ENCODE data around the gene RUNX1. TPM values are rescaled to one million over a fixed set of nuclear protein-coding genes. Genes with fewer than 3 reads are reported as not detected.

RUNX1 gene
- total RNA-seq, 1 donor from 2014 or later: 18.7 TPM

DNA sequence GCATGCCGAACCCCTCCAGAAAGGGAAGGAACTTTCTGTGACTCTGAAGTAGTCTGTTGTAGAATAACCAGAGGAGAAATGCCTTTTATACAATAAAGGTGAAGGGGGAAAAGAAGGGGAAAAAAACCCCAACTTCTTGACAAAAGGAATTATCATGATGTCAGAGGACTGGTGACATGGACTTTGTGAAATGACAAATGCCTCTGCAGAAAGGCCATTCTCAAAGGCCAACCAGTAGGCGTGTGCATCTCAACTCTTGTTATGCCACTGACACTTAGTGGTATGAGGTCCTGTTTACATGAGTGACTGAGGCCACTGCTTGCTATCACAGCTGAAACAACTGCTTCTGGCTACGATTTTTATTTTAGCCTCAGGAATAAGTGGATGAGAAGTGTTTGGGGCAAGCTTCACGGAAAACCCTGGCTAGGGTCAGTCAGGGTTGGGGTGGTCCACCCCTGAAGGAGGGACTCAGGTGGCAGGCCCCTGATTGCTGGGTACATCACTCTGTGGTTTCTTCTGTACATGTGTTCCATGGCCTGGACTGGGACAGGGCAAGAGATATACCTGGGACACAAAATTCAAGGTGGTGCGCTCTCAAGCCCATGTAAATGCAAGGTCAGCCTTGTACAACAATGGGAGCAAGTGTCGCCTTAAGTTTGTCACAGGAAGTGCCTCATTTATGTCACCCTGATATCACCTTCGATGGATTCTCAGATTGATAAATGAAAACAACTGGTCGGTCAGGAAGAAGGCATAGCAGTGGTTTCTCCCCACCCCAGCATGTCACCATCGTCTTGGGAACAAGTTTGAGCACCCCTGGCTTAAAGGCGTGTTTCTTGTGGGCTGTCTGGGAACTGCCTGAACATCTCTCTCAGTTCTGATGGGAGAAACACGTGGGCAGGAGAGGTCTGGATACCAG is 12.4 kb downstream of the RUNX1 start:
- Mint-ChIP-seq H3K4me1 (ENCODE audit: unreplicated experiment) (no peaks in the 10 kb centered on the region), H3K27me3 (ENCODE audit: unreplicated experiment) (peaks cover 7% of the 10 kb centered on the region), H3K36me3 (ENCODE audit: low read depth, unreplicated experiment) (no peaks in the 10 kb centered on the region), H3K9me3 (ENCODE audit: unreplicated experiment) (no peaks in the 10 kb centered on the region), H3K27ac (ENCODE audit: unreplicated experiment) (no peak overlapping the region), H3K4me3 (ENCODE audit: unreplicated experiment) (no peak overlapping the region)
- TF ChIP-seq, protein P1, sequence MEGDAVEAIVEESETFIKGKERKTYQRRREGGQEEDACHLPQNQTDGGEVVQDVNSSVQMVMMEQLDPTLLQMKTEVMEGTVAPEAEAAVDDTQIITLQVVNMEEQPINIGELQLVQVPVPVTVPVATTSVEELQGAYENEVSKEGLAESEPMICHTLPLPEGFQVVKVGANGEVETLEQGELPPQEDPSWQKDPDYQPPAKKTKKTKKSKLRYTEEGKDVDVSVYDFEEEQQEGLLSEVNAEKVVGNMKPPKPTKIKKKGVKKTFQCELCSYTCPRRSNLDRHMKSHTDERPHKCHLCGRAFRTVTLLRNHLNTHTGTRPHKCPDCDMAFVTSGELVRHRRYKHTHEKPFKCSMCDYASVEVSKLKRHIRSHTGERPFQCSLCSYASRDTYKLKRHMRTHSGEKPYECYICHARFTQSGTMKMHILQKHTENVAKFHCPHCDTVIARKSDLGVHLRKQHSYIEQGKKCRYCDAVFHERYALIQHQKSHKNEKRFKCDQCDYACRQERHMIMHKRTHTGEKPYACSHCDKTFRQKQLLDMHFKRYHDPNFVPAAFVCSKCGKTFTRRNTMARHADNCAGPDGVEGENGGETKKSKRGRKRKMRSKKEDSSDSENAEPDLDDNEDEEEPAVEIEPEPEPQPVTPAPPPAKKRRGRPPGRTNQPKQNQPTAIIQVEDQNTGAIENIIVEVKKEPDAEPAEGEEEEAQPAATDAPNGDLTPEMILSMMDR (IDR thresholded peaks at IDR 0.05; ENCODE audit: unreplicated experiment): no peak
- DNase-seq (ENCODE audit: low spot score): no peak

DNA sequence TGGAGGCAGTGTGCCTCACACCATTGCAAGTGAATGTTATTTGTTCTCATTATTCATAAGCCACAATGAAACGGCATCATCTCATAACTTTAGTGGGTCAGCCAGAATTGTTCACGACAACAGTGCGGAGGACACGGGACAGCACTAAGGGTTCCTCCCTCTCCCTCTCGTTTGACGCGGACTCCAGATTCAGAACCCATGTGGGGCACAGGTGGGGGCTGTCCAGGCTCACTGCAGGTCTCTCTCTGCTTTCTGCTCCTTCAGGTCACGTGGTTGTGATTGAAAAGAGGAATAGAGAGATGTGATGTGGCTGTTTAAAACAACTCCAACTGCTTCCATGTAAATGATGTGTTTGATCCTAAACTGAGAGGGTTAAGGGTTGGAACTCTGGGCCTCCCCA is 13.5 kb downstream of the RUNX1 start:
- Mint-ChIP-seq H3K4me3 (ENCODE audit: unreplicated experiment) (no peak overlapping the region), H3K9me3 (ENCODE audit: unreplicated experiment) (no peaks in the 10 kb centered on the region), H3K27me3 (ENCODE audit: unreplicated experiment) (peaks cover 7% of the 10 kb centered on the region), H3K27ac (ENCODE audit: unreplicated experiment) (no peak overlapping the region), H3K4me1 (ENCODE audit: unreplicated experiment) (no peaks in the 10 kb centered on the region), H3K36me3 (ENCODE audit: low read depth, unreplicated experiment) (no peaks in the 10 kb centered on the region)
- TF ChIP-seq, protein P1 (IDR thresholded peaks at IDR 0.05; ENCODE audit: unreplicated experiment): no peak
- DNase-seq (ENCODE audit: low spot score): no peak

- Mint-ChIP-seq H3K27ac (ENCODE audit: unreplicated experiment) (no peak overlapping the region), H3K4me3 (ENCODE audit: unreplicated experiment) (no peak overlapping the region), H3K27me3 (ENCODE audit: unreplicated experiment) (peaks cover 7% of the 10 kb centered on the region), H3K4me1 (ENCODE audit: unreplicated experiment) (no peaks in the 10 kb centered on the region), H3K36me3 (ENCODE audit: low read depth, unreplicated experiment) (no peaks in the 10 kb centered on the region), H3K9me3 (ENCODE audit: unreplicated experiment) (no peaks in the 10 kb centered on the region)
- DNase-seq (ENCODE audit: low spot score): no peak
- TF ChIP-seq, protein P1 (IDR thresholded peaks at IDR 0.05; ENCODE audit: unreplicated experiment): no peak
These were observed 14.0 kb downstream of the RUNX1 start for GRCh38 chr21:35035116-35035515.

- TF ChIP-seq, protein P1 (IDR thresholded peaks at IDR 0.05; ENCODE audit: unreplicated experiment): no peak
- Mint-ChIP-seq H3K36me3 (ENCODE audit: low read depth, unreplicated experiment) (no peaks in the 10 kb centered on the region), H3K4me3 (ENCODE audit: unreplicated experiment) (no peak overlapping the region), H3K4me1 (ENCODE audit: unreplicated experiment) (no peaks in the 10 kb centered on the region), H3K9me3 (ENCODE audit: unreplicated experiment) (no peaks in the 10 kb centered on the region), H3K27ac (ENCODE audit: unreplicated experiment) (no peak overlapping the region), H3K27me3 (ENCODE audit: unreplicated experiment) (peaks cover 9% of the 10 kb centered on the region)
- DNase-seq (ENCODE audit: low spot score): no peak
These were observed 14.7 kb downstream of the RUNX1 start for GRCh38 chr21:35034203-35034926.
